ENCODE data around the gene DGKH. TPM values are rescaled to one million over a fixed set of nuclear protein-coding genes. Genes with fewer than 3 reads are reported as not detected.

Gene DGKH
- total RNA-seq, 1 donor from 2014 or later, result 14.5 TPM

DNA sequence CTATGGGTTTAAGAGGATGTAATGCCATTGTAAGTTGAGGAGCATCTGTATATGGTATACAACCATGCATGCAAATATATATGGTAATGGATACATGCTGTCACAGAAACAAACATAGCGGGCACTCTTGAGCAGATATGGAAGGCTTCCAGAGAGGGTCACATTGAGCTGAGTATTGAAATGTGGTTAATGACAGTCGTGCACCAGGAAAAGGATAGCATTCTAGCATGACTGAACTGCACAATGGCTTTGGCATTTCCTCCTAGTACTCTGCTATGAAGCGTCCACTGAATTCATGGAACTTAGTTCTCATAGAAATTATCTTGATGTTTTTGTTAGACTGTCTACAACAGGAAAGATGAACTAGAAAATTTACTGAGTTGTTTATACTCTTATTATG, 25.2 kb downstream of the DGKH start:
- no peak overlapping the region for H3K4me3 Mint-ChIP-seq (ENCODE audit: unreplicated experiment)
- DNase-seq (ENCODE audit: extremely low spot score, unreplicated experiment), result no peak
- H3K9me3 Mint-ChIP-seq (ENCODE audit: unreplicated experiment), result no peaks in the 10 kb centered on the region
- no peaks in the 10 kb centered on the region for H3K27me3 Mint-ChIP-seq (ENCODE audit: unreplicated experiment)
- H3K27ac Mint-ChIP-seq (ENCODE audit: unreplicated experiment), result no peak overlapping the region
- H3K4me1 Mint-ChIP-seq (ENCODE audit: unreplicated experiment), result peaks cover 17% of the 10 kb centered on the region
- TF ChIP-seq, protein P1, sequence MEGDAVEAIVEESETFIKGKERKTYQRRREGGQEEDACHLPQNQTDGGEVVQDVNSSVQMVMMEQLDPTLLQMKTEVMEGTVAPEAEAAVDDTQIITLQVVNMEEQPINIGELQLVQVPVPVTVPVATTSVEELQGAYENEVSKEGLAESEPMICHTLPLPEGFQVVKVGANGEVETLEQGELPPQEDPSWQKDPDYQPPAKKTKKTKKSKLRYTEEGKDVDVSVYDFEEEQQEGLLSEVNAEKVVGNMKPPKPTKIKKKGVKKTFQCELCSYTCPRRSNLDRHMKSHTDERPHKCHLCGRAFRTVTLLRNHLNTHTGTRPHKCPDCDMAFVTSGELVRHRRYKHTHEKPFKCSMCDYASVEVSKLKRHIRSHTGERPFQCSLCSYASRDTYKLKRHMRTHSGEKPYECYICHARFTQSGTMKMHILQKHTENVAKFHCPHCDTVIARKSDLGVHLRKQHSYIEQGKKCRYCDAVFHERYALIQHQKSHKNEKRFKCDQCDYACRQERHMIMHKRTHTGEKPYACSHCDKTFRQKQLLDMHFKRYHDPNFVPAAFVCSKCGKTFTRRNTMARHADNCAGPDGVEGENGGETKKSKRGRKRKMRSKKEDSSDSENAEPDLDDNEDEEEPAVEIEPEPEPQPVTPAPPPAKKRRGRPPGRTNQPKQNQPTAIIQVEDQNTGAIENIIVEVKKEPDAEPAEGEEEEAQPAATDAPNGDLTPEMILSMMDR (IDR thresholded peaks at IDR 0.05), result no peak
- peaks cover 6% of the 10 kb centered on the region for H3K36me3 Mint-ChIP-seq (ENCODE audit: unreplicated experiment)

DNA sequence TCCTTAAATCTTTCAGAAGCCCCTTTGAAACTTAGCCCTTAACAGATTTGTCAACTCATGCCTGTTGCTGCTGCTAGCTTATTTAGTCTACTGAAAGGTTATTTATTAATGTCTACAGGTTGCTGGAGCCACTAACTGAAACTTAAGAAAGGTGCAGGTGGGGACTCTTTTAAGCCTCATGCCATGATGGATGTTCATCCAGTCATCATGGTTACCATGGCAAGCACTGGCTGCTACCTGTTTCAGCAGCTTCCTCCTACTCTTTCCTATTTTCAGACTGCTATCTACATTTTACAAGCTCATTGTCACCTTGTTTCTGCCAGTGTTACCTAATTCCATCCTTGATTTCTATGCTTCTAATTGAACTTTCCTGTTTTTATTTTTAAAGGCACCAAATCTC, 27.1 kb downstream of the DGKH start:
- peak overlapping the region; percentile 2 for H3K27ac Mint-ChIP-seq (ENCODE audit: unreplicated experiment)

GRCh38 chr13:42076309-42076713, 27.9 kb downstream of the DGKH start:
- no peak overlapping the region for H3K4me3 Mint-ChIP-seq (ENCODE audit: unreplicated experiment)
- TF ChIP-seq, protein P1 (IDR thresholded peaks at IDR 0.05), result no peak
- H3K27me3 Mint-ChIP-seq (ENCODE audit: unreplicated experiment), result no peaks in the 10 kb centered on the region
- DNase-seq (ENCODE audit: extremely low spot score, unreplicated experiment), result no peak
- H3K36me3 Mint-ChIP-seq (ENCODE audit: unreplicated experiment), result no peaks in the 10 kb centered on the region
- no peaks in the 10 kb centered on the region for H3K9me3 Mint-ChIP-seq (ENCODE audit: unreplicated experiment)
- peaks cover 17% of the 10 kb centered on the region for H3K4me1 Mint-ChIP-seq (ENCODE audit: unreplicated experiment)
- no peak overlapping the region for H3K27ac Mint-ChIP-seq (ENCODE audit: unreplicated experiment)

More for the DNA sequence above, 27.1 kb downstream of the DGKH start:
- Mint-ChIP-seq H3K4me3 (ENCODE audit: unreplicated experiment) (no peak overlapping the region), H3K9me3 (ENCODE audit: unreplicated experiment) (no peaks in the 10 kb centered on the region), H3K36me3 (ENCODE audit: unreplicated experiment) (no peaks in the 10 kb centered on the region), H3K27me3 (ENCODE audit: unreplicated experiment) (no peaks in the 10 kb centered on the region), H3K4me1 (ENCODE audit: unreplicated experiment) (peaks cover 17% of the 10 kb centered on the region)
- no peak for DNase-seq (ENCODE audit: extremely low spot score, unreplicated experiment)
- TF ChIP-seq, protein P1 (IDR thresholded peaks at IDR 0.05), result no peak

- no peaks in the 10 kb centered on the region for H3K27me3 Mint-ChIP-seq (ENCODE audit: unreplicated experiment)
- no peak for DNase-seq (ENCODE audit: extremely low spot score, unreplicated experiment)
- TF ChIP-seq, protein P1 (IDR thresholded peaks at IDR 0.05), result no peak
- H3K9me3 Mint-ChIP-seq (ENCODE audit: unreplicated experiment), result peaks cover 10% of the 10 kb centered on the region
- no peak overlapping the region for H3K4me3 Mint-ChIP-seq (ENCODE audit: unreplicated experiment)
- H3K27ac Mint-ChIP-seq (ENCODE audit: unreplicated experiment), result no peak overlapping the region
- H3K36me3 Mint-ChIP-seq (ENCODE audit: unreplicated experiment), result peaks cover 12% of the 10 kb centered on the region
- peaks cover 17% of the 10 kb centered on the region for H3K4me1 Mint-ChIP-seq (ENCODE audit: unreplicated experiment)
Measured at GRCh38 chr13:42078128-42078808, 29.8 kb downstream of the DGKH start.

GRCh38 chr13:42083138-42083770, 34.8 kb downstream of the DGKH start:
- Mint-ChIP-seq H3K27ac (ENCODE audit: unreplicated experiment) (no peak overlapping the region), H3K4me1 (ENCODE audit: unreplicated experiment) (peaks cover 5% of the 10 kb centered on the region), H3K36me3 (ENCODE audit: unreplicated experiment) (peaks cover 25% of the 10 kb centered on the region), H3K27me3 (ENCODE audit: unreplicated experiment) (no peaks in the 10 kb centered on the region), H3K9me3 (ENCODE audit: unreplicated experiment) (peaks cover 27% of the 10 kb centered on the region), H3K4me3 (ENCODE audit: unreplicated experiment) (no peak overlapping the region)
- no peak for DNase-seq (ENCODE audit: extremely low spot score, unreplicated experiment)
- TF ChIP-seq, protein P1 (IDR thresholded peaks at IDR 0.05), result no peak
